SW480 (cell line): Measurements from ENCODE around the gene SMARCE1.
"Not testable (repeated sequence)": the region's sequence is repeated elsewhere in the genome, so short reads cannot be mapped to it uniquely, and the experiment has no call there.

ENCODE experiments used
- DNase-seq: peaks from one replicate; pipeline ENCODE4 v3.0.0-alpha.2; 2016; ENCODE audit warnings: low spot score

The SMARCE1 gene

GRCh38 chr17:40610359-40610758 lies 37.3 kb downstream of the SMARCE1 start:
- no peak for DNase-seq

GRCh38 chr17:40608061-40608581 lies 39.5 kb downstream of the SMARCE1 start:
- DNase-seq: no peak

DNA sequence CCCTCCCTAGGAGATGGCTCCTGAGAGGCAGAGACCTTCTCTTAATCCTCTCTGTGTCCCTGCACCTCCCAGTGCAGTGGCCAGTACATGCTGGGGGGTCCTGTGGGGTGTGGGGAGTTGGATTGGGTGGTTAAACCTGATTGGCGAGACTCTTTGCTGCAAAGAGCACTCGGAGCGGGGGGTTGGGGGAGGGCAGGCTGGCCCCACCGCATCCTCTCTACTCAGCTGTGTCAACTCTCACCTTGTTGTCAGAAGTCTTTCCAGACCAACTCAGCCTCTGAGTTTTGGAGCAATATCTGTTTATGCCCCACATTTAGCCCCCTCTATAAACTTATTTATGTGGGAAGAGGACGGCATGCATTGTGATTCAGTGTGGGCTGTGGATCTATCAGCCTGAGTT lies 40.0 kb downstream of the SMARCE1 start:
- no peak for DNase-seq

DNA sequence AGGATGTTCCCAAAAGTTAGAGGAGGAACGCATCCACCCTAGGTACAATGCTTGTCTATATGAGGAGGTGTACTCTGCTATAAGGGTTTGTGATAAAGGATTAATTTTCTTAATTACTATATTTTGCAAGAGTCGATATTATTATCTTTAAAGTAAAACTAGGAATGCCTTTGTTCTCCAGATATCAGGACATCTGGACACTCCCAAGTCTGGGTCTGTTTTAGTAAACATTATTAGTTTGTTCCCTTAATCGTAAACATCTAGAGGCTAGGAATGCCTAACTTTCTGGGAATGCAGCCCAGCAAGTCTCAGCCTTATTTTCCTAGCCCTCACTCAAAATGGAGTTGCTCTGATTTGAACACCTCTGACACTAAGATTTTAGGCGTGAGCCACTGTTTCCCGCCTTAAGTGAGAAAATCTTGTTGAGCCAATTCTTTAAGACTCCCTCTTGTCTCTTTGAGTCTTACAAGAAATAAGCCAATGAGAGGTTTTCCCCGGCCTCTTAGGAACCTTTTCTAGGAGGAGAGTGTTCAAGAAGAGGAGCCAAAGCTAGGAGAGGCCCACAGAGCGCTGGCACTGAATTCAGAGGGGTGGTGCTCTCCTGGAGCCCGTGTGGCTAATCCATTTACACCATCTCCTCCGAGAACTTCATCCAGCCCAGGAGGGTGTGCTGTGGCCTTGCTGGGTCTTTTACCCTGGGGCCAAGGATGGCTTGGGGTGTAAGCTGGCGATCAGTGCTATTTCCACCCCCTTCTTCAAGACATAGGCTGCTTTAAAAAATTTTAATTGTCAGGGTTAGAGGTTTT lies 40.9 kb downstream of the SMARCE1 start:
- DNase-seq: no peak

GRCh38 chr17:40605306-40605705 lies 42.3 kb downstream of the SMARCE1 start:
- no peak for DNase-seq

DNA sequence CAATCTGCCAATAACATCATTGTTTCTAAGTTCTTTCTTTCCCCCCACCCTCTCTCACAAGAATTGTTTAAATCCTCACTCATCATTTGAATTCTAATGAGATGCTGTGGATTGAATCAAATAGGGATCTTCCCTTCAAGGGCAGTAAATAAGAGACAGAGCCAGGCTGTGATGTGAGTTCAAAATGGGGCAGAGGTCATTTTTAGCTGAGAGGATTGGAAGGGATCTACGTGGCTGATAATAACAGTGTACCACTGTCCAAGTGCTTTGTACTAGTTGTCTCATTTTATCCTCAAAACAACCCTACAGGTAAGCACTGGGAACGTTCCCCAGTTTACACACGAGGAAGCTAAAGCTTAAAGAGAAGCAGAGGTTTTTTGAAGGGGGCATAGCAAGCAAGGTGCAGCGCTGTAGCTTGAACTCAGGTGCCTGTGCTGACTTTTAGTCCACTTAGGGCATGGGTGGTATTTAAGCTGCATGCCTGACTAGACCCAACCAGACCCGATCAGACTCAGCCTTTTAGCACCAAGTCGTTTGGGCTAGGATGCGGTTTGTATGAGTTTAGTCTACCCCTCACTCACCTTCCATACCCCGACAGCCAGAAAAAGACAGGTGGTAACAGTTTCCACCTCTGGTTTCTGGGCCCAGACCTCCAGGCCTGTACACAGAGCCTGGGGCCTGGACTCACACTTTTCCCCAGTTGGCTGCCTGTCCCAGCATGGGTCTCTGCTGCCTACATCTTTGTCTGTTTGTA lies 43.1 kb downstream of the SMARCE1 start:
- no peak for DNase-seq

GRCh38 chr17:40602445-40603443 lies 44.9 kb downstream of the SMARCE1 start:
- no peak for DNase-seq

DNA sequence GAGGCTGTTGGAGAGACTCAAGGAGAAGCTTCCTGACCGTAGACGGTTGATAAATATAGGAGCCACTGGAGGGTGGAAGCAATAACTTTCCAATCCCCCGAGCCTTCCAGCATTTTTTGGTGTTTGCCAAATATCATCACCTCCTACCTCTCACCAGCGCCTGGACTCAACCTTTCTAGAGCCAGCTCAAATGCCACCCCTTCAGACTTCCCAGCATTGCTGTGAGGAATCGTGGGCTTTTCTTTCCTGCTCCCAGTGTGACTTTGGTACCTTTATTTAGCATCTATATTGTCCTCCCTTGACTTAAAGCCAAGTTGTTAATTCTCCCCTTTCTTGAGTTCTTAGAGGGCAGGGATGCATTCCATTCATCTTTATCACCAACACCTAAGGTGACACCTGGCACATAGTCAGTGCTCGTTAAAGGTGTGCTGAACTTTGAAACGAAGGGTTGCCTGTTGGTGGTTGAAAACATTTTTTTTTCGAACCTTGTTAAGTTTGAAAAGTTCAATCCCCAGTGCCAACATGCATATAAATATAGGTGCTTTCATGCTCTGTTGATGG lies 47.1 kb downstream of the SMARCE1 start:
- DNase-seq: no peak

DNA sequence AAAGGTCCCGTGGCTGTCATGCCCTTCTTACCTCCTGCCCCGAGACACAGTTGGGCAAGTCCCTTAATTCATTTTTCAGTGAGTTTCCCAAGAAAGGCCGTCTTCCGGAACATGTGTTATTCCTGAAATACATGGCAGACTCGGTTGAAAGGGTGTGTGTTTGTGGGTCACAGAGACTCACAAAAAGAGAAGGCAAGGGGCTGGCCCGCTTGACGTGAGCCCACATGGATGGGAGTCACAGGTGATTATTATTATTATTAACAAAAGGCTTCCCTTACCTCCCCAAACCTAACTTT lies 48.2 kb downstream of the SMARCE1 start:
- DNase-seq: no peak

DNA sequence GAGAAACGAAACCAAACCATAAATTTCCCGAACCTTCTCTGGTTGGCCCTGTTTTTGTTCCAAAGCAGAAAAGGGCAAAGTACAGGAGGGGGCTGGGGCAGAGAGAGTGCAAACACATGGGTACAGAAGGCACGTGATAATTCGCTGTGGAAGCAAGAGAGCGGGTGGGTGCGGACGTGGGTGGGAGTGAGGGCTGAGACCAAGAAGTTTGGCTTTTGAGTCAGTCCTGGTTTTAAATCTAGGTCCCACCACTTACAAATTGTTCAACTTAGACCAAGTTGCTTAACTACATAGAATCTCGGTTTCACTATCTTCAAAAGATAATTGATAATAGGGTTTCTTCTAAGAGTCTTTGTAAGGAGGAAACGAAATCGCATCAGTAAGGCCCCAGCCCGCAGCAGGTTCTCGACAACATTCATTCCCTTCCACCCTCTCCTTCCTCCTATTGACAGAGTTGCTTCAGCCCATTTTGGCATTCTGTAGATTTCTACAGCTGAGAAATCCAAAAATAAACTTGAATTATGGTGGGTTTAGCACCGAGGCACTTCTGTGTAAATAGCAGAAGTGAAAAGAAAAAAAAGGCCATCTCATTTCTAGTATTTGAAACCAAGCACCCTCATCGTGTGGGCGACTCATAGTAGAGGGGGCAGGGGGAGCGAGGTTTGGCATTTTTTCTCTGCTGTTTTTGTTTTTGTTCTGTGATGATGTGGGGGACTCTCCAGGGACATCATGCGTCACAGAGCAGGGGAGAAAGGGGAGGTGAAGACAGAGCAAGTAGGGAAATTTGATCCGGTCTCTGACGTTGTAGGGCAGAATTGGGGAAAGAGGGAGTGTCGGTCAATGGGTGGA lies 48.8 kb downstream of the SMARCE1 start:
- no peak for DNase-seq

DNA sequence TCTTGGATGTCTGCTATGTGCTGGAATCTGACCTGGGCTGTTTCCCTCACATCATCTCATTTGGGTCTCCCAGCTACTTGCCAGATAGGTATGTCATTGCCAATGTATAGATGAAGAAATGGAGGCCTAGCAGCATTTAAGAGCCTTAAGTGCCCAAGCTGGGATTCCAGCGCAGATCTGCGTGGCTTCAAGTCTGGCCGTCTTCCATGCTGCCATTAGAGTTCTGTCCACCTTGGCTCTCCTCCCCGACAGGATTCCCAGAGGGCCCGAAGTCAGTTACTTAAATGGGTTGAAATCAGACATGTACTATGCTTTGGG lies 49.4 kb downstream of the SMARCE1 start:
- no peak for DNase-seq

- no peak for DNase-seq
These were observed 49.9 kb downstream of the SMARCE1 start for GRCh38 chr17:40597556-40598300.

DNA sequence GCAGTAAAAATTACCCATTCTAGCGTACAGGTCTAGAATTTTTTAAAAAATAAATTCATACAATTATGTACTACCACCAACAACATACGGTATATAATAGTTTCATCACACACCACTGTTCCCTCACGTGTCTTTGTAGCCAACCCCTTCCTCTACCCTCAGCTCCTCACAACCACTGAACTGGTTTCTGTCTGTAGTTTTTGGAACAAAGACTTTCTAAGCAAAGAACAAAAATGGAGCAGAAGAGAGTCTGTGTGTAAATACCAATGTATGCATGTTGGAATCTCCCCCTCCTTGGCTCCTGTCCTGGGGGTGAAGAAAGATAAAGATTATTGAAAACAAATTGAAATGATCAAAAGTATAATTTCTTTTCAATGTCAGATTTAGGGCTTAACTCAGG lies 50.5 kb downstream of the SMARCE1 start:
- DNase-seq: no peak

- DNase-seq: peak; percentile 85
These were observed 51.2 kb downstream of the SMARCE1 start for GRCh38 chr17:40596261-40596919.

DNA sequence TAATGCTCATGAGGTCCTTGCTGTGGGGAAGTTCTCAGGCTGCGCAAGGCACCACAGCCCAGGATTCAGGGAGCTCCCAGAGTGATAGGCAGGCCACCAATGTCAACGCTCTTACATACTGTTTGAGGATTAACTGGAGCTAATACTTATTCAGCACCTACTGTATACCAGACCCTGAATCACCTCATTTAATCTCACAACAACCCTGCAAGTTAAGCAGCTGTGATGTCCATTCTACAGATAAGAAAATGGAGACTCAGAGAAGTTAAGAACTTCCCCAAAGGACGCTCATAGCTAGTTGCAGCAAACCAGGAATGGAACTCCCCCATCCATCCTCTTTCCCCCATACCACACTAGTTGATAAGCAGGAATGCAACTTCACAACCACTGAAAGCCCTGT lies 56.9 kb downstream of the SMARCE1 start:
- no peak for DNase-seq

DNA sequence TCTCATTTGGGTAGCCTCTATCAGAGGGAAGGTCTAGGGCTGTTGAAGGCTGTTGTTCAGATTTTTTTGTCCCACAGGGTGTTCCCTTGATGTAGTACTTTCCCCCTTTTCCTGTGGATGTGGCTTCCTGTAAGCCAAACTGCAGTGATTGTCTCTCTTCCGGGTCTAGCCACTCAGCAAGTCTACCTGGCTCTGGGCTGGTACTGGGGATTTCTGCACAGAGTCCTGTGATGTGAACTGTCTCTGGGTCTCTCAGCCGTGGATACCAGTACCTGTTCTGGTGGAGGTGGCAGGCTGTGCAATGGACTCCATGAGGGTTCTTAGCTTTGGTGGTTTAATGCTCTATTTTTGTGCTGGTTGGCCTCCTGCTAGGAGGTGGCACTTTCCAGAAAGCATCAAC lies 59.1 kb downstream of the SMARCE1 start:
- DNase-seq: no peak

DNA sequence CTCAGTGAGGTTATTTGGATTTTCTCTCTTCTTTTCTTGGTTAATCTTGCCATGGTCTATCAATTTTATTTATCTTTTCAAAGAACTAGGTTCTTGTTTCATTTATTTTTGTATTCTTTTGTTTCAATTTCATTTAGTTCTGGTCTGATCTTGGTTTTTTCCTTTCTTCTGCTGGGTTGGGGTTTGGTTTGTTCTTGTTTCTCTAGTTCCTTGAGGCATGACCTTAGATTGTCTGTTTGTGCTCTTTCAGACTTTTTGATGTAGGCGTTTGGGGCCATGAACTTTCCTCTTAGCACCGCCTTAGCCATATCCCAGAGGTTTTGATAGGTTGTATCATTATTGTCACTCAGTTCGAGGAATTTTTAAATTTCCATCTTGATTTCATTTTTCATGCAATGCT lies 61.4 kb downstream of the SMARCE1 start:
- DNase-seq: not testable (repeated sequence)

DNA sequence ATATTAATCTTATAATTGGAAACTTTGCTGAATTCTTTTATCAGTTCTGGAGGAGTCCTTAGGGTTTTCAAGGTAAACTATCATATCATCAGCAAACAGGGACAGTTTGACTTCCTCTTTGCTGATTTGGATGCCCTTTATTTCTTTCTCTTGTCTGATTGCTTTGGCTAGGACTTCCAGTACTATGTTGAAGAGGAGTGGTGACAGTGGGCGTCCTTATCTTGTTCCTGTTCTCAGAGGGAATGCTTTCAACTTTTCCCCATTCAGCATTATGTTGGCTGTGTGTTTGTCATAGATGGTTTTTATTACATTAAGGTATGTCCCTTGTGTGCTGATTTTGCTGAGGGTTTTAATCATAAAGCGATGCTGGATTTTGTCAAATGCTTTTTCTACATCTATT lies 62.7 kb downstream of the SMARCE1 start:
- DNase-seq: not testable (repeated sequence)

- peak; percentile 59 for DNase-seq
These were observed 65.2 kb downstream of the SMARCE1 start for GRCh38 chr17:40582328-40582901.
